Renal cortex interstitium (tissue), 11 donors: Measurements from ENCODE around the gene EMC8. TPM values are rescaled to one million over a fixed set of nuclear protein-coding genes. Genes with fewer than 3 reads are reported as not detected.
"Not testable (repeated sequence)": the region's sequence is repeated elsewhere in the genome, so short reads cannot be mapped to it uniquely, and the experiment has no call there.

ENCODE experiments used
- DNase-seq, 11 donors: peaks; one replicate each; pipeline ENCODE4 v3.0.0-alpha.2; 2013; ENCODE audit warnings: low read depth in 9 of 11, low spot score in 4 of 11; ENCODE audit errors: extremely low read depth in 1 of 11
- polyA plus RNA-seq, 3 donors: library from polyadenylated mRNA; unstranded; fragments of 120-200 nt; gene quantifications; one replicate each; pipeline ENCODE4 v1.2.1, GENCODE V29; 2013; ENCODE audit not compliant: insufficient read length in 3 of 3

EMC8 gene
- polyA plus RNA-seq, 3 donors: 28.1 to 31.9 (median 31.8) TPM

DNA sequence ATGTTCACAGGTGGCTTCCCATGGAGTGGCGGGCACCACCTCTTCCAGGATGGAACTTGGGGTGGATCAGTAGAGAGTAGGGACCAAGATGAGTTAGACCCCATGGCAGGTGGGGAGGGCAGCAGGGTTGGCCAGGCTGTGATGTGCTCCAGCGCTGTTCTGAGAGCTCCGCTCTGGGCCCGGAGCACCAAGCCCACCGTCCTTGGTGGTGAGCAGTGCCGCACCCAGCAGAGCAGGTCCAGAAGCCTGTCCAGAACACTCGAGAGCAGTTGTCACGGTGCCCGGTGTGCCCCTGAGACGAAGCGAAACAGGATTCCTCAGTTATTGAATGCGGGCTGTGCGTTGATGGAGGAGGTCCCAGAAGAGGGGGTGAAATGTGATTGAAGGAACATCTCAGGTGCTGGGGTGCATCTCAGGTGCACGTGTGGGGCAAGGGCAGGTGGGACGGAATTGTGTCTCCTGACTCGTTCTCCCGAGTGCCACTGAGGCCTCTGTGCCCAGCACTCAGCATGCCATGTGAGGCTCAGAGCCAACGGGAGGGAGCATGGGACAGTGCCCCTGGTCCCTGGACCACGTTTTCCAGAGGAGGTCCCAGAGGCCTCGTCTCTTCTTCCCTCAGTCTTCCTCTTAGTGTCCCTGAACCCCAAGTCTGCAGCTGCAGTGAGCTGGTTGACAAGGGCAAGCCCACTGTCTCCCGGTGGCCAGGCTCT, 39.7 kb upstream of the EMC8 start:
- no peak for DNase-seq

DNA sequence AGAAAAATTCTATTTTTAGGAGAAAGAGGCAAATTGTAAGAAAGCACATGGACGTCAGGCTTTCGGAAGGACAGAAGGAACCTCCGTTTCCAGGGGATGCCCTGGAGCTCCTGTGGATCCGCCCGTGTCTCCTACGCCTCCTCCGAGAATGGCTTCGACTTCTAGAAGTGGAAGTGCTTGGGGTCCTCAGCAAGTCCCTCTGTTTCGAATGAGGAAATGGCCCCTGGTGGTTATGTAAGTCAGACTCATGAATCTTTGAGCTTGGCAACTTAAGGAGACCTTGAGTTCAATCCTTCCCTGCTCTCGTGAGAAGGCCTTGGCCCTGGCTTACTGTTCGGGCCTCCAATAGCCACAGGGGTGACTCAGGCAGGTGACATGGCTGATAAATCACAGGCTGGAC, 39.0 kb upstream of the EMC8 start:
- no peak for DNase-seq

- not testable (repeated sequence) for DNase-seq
Observed at GRCh38 chr16:85837654-85838053, 38.3 kb upstream of the EMC8 start.

DNA sequence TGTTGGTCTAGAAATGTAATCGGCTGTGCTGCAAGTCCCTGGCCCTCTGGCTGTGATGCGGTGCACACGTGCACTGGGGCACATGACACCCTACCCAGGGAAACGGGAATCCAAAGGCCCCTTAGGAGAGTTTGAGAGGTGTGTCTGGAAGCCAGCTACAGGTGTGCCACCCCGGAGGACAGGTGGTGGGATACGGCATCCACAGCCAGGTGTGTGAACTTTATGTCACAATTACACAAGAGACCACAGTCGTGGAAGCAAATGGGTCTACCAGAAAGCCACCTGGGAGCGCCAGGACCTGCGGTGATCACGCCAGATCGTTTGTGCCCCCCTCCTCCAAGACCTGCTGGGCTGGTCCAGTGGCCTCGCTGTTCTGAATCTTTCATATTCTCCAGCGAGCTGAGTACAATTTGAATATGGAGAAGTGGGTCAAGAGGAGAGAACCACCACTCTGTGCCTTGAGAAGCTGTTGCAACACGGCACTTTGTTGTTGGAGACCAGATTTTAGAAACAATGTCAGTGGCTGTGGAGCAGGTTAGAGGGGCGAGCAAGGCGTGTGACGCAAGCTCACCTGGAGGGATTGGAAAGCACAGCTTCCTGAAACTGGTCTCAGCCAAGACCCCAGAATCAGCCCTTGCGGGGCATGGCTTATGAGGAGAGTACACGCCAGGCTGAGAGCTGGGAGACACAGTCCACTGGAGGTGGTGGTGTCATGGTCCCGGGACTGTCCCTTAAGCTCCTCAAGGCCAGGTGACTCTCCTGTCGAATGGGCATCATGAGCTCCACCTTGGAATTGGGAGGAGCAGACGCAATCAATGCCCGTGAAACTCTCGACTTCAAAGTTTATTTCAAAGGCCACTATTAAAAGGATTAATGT, 37.6 kb upstream of the EMC8 start:
- no peak for DNase-seq

DNA sequence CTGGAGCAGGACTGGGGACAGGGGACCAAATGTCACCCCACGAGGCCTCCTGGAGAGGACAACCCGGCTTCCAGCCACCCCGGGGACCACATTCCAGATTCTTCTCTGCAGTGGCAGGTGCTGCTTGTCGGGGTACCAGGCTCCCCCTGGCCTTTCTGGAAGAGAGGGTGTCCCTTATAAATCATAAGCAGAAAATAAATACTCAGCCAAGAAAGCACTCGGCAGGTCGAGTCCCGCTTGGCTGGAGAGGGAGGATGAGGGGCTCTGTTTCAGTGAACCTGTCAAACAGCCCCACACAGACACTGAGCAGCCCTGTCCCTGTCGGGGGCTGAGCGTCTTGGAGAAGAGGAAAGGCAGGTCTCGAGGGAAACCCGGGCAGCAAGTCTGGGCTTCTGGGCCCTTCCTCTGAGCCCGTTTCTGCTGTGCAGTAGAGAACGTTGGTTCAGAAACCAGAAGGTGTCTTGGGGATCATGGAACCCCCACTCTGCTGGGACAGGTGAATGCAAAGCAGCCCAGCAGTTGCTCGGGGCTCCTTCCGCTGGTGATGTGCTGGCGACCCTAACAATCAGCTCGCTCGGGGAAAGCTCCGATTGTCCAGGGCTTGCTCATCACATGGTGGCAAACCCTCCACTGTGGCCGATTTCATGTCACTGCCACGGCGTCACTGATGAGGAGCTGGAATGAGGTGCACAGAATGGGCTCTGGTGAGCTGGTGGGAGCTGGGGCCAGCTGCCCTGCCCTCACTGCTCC, 36.8 kb upstream of the EMC8 start:
- no peak for DNase-seq

DNA sequence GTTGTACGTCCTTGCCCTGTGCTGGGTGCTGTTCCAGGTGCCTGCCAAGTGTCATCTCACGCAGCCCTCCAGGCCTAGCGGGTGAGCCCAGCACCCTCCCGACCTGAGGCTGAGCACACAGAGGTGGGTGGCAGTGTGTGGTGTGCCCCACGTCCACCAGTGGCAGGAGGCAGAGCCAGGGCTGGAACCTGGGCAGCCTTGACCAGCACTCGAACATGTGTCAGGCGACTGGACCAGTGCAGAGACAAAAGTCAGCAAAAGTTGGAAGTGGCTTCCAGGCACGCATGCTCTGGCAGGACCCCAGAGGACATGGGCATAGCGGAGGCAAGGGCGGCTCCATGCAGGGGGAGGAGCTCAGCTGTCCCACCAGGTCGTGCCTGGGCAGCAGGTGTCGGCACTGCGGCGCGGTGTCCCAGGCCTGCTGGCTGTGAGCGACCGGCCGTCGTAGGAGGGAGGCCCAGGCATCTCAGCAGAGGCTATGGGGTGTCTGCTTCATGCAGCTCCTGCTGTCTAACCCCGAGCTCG, 35.9 kb upstream of the EMC8 start:
- DNase-seq: no peak

DNA sequence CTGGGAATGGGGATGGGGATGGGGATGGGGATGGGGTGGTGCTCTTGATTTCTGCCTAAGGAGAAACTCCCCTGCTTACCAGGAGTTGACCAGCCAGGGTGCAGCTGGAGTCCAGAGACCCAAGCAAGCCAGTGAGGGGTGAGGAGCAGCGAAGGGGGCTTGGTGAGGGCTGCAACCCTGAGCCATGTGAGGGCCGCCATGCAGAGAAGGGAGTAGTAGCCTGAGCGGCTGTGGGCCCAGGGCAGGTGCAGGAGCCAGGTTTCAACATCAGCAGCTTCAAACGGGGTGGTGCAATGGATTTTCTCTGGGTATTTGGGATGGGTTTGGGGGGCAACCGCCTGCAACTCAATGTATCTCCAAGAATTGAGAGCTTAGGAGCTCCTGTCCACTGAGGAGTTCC, 35.4 kb upstream of the EMC8 start:
- no peak for DNase-seq

GRCh38 chr16:85833219-85833920, 34.0 kb upstream of the EMC8 start:
- no peak for DNase-seq

- no peak for DNase-seq
Observed at GRCh38 chr16:85832570-85833218, 33.4 kb upstream of the EMC8 start.

- no peak for DNase-seq
Observed at GRCh38 chr16:85830821-85831220, 31.5 kb upstream of the EMC8 start.

DNA sequence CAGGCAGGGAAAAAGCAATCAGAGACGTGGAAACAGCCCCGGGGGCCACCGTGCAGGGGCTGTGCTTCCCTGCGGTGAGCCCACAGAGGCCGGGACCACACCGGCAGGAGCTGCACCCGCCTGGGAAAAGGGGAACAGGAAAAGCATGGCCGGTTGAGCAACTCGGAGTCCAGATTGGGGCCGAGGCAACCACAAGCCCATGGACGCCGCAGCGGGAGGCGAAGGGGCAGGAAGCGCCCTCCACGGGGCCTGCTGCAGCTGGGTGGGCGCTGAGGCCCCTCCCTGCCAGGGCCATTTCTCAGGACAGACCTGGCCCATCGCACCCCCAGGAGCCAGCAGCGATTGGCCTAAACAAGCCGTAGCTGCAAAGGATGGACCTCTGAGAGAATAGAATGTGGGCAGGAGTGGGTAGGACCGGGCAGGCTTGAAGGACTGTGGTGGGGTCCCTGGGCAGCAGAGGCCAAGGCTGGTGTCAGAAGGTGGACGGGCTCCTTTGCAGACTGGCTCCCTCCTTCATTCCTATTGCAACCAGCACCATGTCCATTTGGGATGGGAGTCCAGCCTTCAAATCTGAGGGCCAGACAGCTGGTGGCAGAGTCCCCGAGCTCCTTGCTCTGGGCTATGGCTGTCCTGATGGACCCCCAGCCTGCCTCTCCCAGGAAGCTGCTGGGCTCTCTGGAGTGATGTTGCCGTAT, 30.6 kb upstream of the EMC8 start:
- no peak for DNase-seq

- DNase-seq: no peak
Observed at GRCh38 chr16:85829171-85829719, 29.9 kb upstream of the EMC8 start.

- DNase-seq: no peak
Observed at GRCh38 chr16:85828166-85828565, 28.8 kb upstream of the EMC8 start.

DNA sequence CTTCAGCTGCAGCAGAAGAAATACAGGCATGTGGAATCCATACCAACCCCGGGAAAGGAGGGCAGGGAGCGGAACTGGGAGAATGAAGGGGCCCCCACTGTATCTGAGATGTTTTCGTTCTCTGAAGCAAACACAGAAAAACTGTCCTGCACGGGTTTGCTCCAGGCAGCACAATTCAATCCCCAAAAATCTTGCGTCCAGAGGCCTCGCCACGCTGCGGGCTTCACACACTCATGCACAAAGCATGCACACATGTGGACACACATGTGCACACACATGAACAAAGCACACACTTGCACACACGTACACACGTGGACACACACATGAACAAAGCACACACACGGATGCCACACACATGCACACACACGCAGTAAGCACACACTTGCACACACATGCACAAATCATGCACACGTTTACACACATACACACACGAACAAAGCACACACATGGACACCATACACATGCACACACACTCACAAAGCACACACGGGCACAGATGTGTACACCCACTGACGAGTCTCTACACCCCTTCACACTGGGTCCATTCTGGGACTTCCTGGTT, 27.4 kb upstream of the EMC8 start:
- no peak for DNase-seq

- DNase-seq: no peak
Observed at GRCh38 chr16:85825326-85825725, 26.0 kb upstream of the EMC8 start.

- DNase-seq: no peak
Observed at GRCh38 chr16:85824161-85825135, 25.1 kb upstream of the EMC8 start.
